Sigmoid colon (tissue), 4 donors: Measurements from ENCODE around the gene FMOD.

ENCODE experiments used
- POLR2AphosphoS5 ChIP-seq, 4 donors: sonication (generic); formaldehyde crosslinking; IDR thresholded peaks; one replicate each; pipeline ENCODE4 v1.6.1; 2017; ENCODE audit warnings: antibody characterized with exemption in 4 of 4
- TF ChIP-seq, protein P1 (sequence below), 4 experiments: fragments of 450-650 bp in 3 of 4; fragments of 200-600 bp in 1 of 4; IDR thresholded peaks; one replicate each; pipeline ENCODE4 v1.5.1; 2016 to 2019; ENCODE audit warnings: antibody characterized with exemption in 4 of 4, mild to moderate bottlenecking in 3 of 4, moderate library complexity in 2 of 4

GRCh38 chr1:203296460-203297073 lies 54.4 kb downstream of the FMOD start:
- TF ChIP-seq, protein P1, sequence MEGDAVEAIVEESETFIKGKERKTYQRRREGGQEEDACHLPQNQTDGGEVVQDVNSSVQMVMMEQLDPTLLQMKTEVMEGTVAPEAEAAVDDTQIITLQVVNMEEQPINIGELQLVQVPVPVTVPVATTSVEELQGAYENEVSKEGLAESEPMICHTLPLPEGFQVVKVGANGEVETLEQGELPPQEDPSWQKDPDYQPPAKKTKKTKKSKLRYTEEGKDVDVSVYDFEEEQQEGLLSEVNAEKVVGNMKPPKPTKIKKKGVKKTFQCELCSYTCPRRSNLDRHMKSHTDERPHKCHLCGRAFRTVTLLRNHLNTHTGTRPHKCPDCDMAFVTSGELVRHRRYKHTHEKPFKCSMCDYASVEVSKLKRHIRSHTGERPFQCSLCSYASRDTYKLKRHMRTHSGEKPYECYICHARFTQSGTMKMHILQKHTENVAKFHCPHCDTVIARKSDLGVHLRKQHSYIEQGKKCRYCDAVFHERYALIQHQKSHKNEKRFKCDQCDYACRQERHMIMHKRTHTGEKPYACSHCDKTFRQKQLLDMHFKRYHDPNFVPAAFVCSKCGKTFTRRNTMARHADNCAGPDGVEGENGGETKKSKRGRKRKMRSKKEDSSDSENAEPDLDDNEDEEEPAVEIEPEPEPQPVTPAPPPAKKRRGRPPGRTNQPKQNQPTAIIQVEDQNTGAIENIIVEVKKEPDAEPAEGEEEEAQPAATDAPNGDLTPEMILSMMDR (IDR thresholded peaks at IDR 0.05), result no peak
- no peak for TF ChIP-seq POLR2AphosphoS5 (IDR thresholded peaks at IDR 0.05)
